NCI-H2196 (cell line): ENCODE data around the gene DGCR8.

ENCODE experiments used
- DNase-seq: peaks from one replicate; lab custom pipeline; 2025; ENCODE audit not compliant: unreplicated experiment; lab: John Stamatoyannopoulos, UW

Gene DGCR8

DNA sequence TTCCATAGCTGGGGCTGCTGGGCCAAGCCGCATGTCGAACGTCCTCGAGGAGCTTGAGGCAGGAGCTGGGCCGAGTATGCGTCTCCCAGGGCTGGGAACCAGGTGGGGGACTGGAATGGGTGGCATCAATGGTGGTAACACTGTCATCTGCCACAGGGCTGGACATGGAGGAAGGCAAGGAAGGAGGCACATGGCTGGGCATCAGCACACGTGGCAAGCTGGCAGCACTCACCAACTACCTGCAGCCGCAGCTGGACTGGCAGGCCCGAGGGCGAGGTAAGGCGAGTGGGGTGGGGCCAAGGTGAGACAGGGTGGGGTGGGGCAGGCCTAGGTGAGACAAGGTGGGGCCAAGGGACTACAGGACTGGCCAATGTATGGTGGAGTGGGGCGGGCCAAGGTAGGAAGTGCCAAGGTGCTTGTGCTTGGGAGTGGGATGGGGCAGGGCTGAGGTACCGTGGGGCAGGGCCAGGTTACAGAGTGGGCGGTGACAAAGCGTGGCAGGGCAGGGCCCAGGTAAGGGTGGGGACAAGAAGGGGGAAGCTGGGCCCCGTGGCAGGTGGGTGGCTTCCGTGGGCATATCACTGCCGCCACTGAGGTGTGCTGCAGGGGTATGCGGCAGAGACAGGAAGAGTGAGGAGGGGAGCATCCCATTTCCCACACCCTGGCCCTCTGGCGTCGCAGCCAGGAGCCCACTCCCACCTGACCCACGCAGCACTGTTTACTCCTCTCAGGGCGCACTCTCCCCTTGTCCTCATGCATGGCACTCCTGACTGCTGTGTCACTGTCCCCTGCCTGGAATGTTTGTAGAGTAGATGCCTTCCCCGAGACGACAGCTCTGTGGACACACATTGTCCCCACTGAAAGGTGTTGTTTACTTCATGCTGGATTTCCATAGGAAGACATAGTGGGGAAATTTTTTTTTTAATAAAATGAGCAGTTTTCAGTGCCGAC, 27.5 kb upstream of the DGCR8 start:
- DNase-seq = no peak

DNA sequence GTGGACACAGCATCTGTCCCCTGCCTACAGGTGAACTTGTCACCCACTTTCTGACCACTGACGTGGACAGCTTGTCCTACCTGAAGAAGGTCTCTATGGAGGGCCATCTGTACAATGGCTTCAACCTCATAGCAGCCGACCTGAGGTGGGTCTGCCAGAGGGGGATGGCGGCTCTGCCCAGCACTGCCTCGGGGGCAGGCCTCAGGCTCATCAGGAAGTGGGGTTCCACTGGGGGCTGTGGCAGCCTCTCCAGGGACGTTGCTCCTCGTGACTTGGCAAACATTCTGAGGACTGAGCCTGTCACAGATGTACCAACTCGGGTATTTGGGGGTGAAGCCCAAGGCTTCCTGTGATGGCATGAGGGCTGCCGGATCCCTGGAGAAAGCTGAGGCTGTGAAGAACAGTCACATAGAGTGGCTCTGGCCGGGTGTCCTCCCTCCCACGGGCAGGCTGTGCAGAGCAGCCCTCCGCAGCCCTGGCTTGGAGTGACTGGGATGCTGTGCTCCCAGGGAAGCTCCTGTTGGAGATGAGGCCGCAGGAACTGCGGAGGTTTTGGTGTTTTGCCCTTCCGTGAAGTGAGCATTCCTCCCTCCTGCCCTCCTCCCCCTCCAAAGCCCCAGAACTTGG, 26.5 kb upstream of the DGCR8 start:
- no peak for DNase-seq

DNA sequence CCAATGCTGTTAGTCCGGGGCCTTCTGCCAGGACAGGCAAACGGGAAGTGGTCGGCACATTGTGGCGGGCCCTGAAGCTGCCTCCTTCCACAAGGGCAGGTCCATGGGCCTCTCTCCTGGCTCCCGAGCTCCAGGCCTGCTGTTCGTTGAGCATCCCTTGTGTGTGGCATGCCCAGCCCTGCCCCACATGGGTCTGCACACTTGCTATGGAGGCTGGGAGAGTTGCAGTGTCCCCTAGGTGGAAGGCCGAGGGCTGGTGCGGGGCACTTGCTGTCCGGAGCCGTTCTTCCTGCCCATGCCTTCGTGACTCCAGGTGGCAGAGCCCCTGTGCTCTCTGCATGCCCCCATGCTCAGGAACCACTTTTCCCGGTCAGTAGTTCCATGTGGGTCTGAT, 26.0 kb upstream of the DGCR8 start:
- no peak for DNase-seq

DNA sequence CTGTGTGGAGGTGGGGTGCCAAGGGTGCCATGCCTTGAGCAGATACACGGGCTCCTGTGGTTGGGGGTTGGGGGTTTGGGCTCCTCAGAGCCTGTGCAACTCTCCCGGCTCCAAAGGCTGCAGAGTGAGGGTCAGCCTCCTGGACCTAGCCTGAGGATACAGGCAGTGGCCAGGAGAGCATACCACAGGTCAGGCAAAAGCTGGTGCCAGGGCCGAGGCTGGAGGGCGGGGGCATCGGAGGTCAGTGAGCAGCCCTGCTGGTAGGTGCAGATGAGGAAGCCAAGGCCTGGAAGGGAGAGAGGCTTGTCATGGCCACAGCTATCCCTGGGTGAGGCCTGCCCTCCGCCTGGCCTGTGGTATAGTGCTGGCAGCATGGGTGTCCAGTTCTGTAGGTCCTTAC, 25.6 kb upstream of the DGCR8 start:
- no peak for DNase-seq

DNA sequence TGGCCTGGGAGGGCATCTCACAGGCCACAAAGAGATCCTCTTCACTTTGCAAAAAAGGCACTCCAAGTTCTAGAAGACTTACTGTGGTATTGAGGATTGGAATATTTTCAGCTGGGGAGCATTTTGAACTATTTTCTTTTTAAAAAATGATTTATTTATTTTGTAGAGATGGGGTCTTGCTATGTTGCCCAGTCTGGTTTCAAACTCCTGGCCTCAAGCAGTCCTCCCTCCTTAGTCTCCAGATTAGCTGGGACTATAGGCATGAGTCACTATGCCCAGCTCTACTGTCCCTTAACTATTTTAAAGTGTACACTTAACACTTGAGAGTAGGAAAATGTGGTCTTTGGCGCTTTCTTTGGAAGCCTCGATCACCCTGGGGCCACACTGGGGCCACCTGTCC, 24.9 kb upstream of the DGCR8 start:
- DNase-seq = no peak

DNA sequence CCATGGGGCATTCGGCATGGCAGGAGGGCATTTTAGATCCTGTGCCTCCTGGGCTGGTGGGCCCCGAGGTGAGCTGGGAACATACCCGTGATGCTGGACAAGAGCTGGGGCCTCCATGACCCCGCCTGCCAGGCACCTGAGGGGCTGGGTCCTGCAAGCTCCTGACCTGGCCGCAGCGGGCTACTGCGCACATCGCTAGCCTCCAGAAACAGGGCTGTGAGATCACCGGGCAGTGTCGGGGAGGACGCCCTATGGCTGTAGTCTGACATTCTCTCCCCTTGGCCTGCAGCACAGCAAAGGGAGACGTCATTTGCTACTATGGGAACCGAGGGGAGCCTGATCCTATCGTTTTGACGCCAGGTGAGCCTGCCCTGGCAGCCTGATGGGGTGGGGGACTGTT, 24.4 kb upstream of the DGCR8 start:
- DNase-seq = no peak

DNA sequence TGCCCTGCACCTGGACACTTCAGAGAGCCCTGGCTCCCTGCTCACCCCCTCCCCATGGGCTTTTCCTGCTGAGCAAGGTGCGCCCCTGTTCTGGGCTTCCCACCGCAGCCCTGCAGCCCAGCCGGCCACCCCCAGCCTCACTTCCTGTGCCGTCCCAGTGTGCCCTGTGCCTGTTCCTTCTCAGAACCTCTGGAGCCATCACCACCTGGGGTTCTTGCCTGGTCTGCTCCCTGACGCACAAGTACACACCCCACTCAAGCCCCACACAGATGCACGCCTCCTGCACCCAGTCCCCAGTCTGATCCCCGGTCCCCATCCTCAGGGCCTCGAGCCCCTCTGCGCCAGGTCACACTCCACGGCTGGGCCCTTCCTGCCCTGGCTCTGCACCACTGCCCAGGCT, 23.9 kb upstream of the DGCR8 start:
- no peak for DNase-seq

DNA sequence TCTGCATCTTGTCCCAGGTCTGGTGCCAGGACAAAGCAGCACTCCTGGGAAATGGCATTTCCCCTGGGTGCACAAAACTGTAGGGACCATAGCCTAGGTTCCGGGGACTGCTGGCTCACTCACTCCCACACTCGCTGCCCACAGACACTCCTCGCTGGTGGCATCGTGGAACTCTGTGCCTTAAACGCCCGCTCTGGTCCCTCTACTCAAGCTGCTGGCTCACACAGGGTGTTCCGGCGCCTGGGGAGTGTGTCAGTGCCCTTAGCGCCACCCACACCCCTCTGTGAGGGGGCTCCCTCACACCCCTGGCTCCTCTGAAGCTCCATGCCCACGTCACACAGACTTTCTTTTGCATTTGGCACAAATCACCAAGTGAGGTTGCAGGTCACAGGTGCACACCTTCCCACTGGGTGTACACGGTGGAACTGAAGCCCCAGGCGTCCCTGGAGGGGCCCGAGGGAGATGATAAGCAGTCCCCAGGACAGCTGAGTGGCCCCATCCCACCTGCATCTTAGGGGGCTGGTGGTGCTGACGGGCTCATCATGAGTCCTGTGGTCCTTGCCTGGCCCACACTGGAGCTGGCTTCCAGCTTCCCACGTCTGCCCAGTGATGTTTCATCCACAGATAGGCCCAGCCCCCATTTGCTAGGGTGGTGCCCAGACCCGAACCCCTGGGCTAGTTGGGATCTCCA, 23.2 kb upstream of the DGCR8 start:
- no peak for DNase-seq

DNA sequence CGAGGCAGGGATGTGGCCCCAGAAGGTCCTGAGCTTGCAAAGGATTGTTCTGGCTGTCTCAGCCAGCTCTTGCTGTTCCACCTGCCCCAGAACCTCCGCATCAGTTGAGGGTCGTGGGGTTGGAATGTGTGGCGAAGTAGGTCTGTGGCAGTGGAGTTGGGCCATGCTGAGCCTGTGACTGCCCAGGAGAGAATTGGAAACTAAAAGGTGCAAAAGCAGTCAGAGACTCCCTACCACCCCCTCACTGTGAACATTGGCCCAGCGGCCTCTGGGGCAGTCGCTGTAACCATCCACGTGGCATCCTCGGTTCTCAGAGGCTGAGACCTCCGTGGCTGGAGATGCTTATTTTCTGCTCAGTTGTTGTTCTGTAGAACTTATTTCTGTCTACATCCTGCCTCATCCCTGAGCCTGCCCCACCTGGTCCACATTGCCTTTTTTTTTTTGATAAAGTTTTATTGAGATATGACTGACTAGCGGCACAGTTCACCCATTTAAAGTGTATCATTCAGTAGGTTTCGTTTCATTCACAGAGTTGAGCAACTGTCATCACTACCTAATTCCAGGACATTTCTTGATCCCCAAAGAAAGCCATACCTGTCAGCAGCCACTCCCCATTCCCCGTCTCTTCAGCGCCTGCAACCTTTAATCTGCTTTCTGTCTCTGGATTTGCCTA, 22.3 kb upstream of the DGCR8 start:
- no peak for DNase-seq

DNA sequence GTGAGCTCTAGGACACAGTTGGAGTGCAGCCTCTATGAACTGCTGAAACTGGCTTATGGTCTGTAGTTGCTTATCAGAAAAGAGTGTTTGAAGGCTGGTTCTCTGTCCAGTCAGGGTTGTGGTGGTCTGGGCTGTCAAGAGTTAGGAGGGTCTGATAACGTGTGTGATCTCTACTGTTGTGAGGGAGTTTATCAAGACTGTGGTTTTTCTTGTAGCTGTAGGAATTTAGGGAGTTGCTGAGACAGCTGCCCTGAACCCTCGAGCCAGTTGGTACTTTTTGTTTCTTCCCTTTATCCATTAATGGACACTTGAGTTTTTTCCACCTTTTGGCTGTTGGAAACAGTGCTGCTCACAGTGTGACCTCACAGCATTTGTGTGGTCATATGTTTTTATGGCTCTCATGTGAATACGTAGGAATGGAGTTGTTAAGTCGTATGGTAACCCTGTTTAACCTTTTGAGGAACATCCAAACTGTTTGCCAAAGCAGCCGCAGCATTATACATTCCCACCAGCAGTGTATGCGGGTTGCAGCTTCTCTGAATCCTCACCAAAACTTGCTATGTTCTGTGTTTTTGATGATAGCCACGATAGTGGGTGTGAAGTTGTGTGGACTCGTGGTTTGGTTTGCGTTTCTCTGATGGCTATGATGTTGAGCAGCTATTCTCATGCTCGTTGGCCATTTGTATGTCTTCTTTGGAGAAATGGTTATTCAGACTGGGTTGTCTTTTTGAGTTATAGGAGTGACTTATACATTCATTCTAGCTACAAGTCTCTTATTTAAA, 20.9 kb upstream of the DGCR8 start:
- DNase-seq = no peak

DNA sequence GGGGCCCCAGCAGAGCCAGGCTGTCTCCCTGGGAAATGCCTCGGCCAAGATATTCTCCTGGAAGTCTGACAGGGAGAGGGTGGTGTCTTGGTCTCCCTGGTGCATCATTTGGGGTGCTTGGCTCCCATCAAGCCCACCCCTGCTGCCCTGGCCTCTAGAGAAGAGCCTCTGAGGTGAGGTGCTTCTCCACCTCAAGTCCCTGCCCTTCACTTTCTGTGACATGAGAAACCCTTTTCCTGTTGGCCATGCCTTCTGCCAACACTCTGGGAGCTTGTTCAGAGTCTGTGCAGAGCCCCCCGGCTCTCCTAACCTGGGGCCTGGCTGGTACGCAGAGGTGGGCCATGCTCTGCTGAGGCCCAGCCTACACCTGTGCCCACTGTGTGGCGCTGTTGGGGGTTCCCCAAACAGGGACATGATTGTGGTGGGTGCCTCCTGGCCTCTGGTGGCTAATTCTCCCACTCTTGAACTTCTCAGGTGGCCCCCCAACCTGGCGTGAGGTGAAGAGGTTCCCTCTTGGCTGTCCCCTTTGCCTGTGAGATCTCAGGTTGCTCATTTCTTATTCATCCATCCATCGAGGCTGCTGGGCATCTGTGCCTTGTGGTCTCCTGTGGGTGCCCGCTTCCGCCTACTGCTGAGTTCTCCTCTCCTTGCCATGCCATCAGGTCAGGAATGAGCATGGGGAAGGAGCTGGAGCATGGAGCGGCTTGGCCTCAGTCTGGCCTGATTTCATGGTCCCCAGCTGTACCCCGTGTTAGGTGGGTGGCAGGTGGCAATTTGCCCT, 19.2 kb upstream of the DGCR8 start:
- DNase-seq = no peak

DNA sequence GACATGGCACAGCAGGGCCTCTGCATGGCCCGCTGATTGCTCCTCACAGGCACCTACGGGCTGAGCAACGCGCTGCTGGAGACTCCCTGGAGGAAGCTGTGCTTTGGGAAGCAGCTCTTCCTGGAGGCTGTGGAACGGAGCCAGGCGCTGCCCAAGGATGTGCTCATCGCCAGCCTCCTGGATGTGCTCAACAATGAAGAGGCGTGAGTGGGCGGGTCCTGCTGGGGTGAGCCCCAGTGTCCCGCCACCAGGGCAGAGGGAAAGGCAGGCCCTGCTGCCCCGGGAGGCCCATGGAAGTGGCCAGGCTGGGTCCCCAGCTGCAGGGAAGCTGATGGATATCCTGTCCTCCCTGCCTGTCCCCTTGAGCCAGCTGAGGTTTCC, 18.6 kb upstream of the DGCR8 start:
- DNase-seq = no peak

DNA sequence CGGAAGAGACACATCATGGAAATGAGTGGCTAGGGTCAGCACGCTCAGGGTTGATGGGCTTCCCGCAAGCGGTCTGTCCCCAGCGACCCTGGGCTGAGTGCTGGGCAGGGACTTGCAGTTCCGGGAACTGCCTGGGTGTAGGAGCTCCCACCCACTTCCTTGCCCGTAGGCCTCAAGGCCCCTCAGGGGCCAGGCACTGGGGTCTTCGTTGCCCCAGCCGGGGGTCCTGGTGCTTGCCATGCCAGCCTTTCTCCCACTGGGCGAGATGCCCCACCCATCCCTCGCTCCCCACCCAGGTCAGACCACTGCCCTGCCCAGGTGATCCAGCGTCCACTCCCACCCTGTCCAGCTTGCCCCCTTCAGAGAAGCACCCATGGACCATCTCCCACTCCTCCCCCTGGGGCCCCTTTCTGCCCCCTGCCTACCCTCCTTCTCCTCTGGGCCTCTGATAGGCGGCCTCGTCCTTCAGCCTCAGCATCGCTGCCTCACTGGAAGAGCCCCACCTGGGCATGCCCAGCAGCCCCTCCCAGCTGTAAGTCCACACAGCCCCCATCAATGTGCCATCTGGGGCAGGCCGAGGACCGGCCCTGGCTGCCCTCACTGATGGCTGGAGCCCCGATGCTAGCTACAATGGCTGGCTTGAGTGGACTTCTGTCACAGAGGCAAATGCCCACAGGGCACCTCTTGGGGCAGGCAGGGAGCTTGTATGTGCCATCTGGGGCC, 17.8 kb upstream of the DGCR8 start:
- DNase-seq = no peak

DNA sequence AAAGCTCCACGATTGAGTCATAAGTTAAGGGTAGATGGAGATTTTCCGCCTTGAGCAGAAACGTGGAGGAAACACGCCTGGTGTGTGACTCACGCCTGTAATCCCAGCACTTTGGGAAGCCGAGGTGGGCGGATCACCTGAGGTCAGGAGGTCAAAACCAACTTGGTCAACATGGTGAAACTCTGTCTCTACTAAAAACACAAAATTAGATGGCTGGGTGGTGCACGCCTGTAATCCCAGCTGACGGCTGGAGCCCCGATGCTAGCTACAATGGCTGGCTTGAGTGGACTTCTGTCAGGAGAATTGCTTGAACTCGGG, 17.3 kb upstream of the DGCR8 start:
- DNase-seq = no peak

DNA sequence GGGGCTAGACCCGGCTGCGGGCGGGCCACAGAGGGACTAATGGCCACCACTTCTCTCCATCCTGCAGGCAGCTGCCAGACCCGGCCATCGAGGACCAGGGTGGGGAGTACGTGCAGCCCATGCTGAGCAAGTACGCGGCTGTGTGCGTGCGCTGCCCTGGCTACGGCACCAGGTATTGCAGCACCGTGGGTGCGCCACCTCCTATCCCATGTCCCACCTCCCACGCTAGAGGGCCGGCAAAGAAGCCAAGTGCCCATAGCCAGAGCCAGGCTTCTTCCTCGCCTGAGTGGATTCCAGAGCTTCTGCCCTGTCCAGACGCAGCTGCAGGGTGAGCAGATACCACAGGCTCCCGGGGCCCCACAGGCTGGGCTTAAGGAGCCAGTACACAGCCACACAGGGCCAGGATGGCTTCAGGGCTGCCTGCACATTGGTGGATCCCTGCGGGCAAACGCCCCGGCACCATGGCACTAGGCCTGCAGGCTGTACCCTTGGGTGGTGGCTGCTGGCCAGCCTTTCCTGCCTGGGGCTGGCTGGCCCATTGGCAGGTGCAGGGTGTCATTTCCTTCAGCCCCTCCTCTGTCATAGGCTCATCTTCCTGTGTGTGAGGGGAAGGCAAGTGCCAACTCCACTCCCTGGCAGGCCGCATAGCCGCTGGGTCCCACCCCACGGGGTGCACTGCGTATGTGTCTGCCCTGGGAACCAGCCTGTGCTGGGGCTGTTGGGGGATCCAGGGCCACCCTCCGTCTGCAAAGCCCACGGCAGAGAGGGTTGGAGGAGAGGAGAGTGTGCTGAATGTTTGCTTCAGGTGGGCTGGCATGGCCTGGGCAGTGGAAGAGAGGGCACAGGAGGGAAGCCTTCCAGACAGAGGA, 16.5 kb upstream of the DGCR8 start:
- DNase-seq = no peak

DNA sequence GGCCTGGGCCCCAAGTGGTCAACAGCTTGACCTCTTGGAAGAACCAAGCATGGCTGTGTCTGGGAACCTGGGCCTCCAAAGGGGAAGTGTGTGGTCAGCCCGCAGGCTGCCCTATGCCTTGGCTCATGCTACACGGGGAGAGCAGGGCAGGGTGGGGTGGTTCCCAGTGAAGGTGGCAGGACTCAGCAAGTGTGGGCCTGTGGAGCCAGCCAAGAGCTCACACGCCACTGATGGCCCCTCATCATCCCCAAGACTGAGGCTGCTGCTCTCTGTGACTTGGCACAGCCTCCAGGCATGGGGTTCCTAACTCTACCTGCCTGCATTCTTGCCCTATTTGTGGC, 15.9 kb upstream of the DGCR8 start:
- DNase-seq = no peak

DNA sequence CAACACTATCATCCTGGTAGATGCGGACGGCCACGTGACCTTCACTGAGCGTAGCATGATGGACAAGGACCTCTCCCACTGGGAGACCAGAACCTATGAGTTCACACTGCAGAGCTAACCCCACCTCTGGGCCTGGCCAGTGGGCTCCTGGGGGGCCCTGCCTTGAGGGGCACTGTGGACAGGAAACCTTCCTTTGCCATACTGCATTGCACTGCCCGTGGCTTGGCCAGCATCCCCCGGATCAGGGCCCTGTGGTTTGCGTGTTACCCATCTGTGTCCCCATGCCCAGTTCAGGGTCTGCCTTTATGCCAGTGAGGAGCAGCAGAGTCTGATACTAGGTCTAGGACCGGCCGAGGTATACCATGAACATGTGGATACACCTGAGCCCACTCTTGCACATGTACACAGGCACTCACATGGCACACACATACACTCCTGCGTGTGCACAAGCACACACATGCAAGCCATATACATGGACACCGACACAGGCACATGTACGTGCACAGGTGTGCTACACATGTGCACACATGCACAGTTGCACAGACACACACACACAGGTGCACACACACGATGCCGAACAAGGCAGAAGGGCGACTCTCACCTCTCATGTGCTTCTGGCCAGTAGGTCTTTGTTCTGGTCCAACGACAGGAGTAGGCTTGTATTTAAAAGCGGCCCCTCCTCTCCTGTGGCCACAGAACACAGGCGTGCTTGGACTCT, 15.3 kb upstream of the DGCR8 start:
- DNase-seq = no peak
